GM23338 (cell line): ENCODE results near the gene CRYL1. TPM values are rescaled to one million over a fixed set of nuclear protein-coding genes. Genes with fewer than 3 reads are reported as not detected.

ENCODE experiments used
- ATAC-seq: fragments of 200-7000 bp; cut with Tn5 transposase; 3 replicates; pipeline ENCODE4 v1.9.1; 2020
- DNase-seq: peaks from one replicate; pipeline ENCODE4 v3.0.0-alpha.2; 2015; ENCODE audit warnings: low spot score
- H2AFZ ChIP-seq: fragments of 200-600 bp; sonication (generic); 2 replicates; pipeline ENCODE4 v1.8.0; 2016; ENCODE audit warnings: antibody characterized with exemption, mild to moderate bottlenecking, moderate library complexity
- H3F3A ChIP-seq: fragments of 200-600 bp; sonication (generic); replicated peaks from 2 replicates; pipeline ENCODE4 v1.8.0; 2017; ENCODE audit warnings: antibody characterized with exemption, mixed run types, low read depth
- H3K27ac ChIP-seq: fragments of 200-600 bp; sonication (generic); 2 replicates; pipeline ENCODE4 v1.6.1; 2016; ENCODE audit warnings: low read depth
- H3K27me3 ChIP-seq: fragments of 200-600 bp; sonication (generic); 2 replicates; pipeline ENCODE4 v1.8.0; 2016; ENCODE audit warnings: mild to moderate bottlenecking, mixed run types, moderate library complexity; ENCODE audit not compliant: insufficient read depth
- H3K36me3 ChIP-seq: fragments of 200-600 bp; sonication (generic); 2 replicates; pipeline ENCODE4 v1.8.0; 2016; ENCODE audit warnings: mild to moderate bottlenecking; ENCODE audit not compliant: insufficient read depth
- H3K4me1 ChIP-seq: fragments of 200-600 bp; sonication (generic); 2 replicates; pipeline ENCODE4 v1.8.0; 2016; ENCODE audit warnings: mild to moderate bottlenecking, moderate library complexity; ENCODE audit not compliant: insufficient read depth
- H3K4me2 ChIP-seq: fragments of 200-600 bp; sonication (generic); 2 replicates; pipeline ENCODE4 v1.7.1; 2017; ENCODE audit warnings: mixed run types
- H3K4me3 ChIP-seq: fragments of 200-600 bp; sonication (generic); 2 replicates; pipeline ENCODE4 v1.6.1; 2016; ENCODE audit warnings: mixed run types
- H3K79me2 ChIP-seq: fragments of 200-600 bp; sonication (generic); replicated peaks from 2 replicates; pipeline ENCODE4 v1.8.0; 2017; ENCODE audit warnings: mild to moderate bottlenecking; ENCODE audit not compliant: insufficient read depth
- H3K9me2 ChIP-seq: fragments of 200-600 bp; sonication (generic); 2 replicates; pipeline ENCODE4 v1.8.0; 2017; ENCODE audit not compliant: insufficient read depth
- H4K20me1 ChIP-seq: fragments of 200-600 bp; sonication (generic); replicated peaks from 2 replicates; pipeline ENCODE4 v1.8.0; 2017; ENCODE audit warnings: mild to moderate bottlenecking; ENCODE audit not compliant: insufficient read depth
- H3K27ac Mint-ChIP-seq: 2 replicates; pipeline ENCODE4 v1.8.0; 2020; ENCODE audit warnings: inconsistent platforms, mild to moderate bottlenecking, moderate library complexity, mixed read lengths
- H3K27me3 Mint-ChIP-seq: 3 replicates; pipeline ENCODE4 v1.8.0; 2022; ENCODE audit warnings: low read depth, mild to moderate bottlenecking, moderate library complexity, mixed read lengths, inconsistent platforms; ENCODE audit not compliant: insufficient read depth, poor library complexity
- H3K36me3 Mint-ChIP-seq: 3 replicates; pipeline ENCODE4 v1.8.0; 2021; ENCODE audit warnings: low read depth, mild to moderate bottlenecking, inconsistent platforms, moderate library complexity, mixed read lengths
- H3K4me1 Mint-ChIP-seq: 3 replicates; pipeline ENCODE4 v1.8.0; 2020; ENCODE audit warnings: mild to moderate bottlenecking, inconsistent platforms, mixed read lengths
- H3K4me3 Mint-ChIP-seq: 3 replicates; pipeline ENCODE4 v1.8.0; 2021; ENCODE audit warnings: moderate library complexity, mild to moderate bottlenecking, inconsistent platforms, mixed read lengths
- H3K9me3 Mint-ChIP-seq: 3 replicates; pipeline ENCODE4 v1.8.0; 2020; ENCODE audit warnings: moderate library complexity, mild to moderate bottlenecking, inconsistent platforms, mixed read lengths
- EZH2phosphoT487 ChIP-seq: fragments of 200-600 bp; sonication (generic); IDR thresholded peaks from one replicate; pipeline ENCODE4 v1.8.1; 2018; ENCODE audit warnings: antibody characterized with exemption; ENCODE audit not compliant: unreplicated experiment
- NANOG ChIP-seq: IDR thresholded peaks from 2 replicates; pipeline ENCODE4 v1.6.1; 2016; ENCODE audit warnings: antibody characterized with exemption, borderline replicate concordance
- ZNF114 ChIP-seq: fragments of 250-450 bp; sonication (Bioruptor Pico); IDR thresholded peaks from 2 replicates; pipeline ENCODE4 v1.5.0; 2020; ENCODE audit warnings: mild to moderate bottlenecking, moderate library complexity
- ZNF331 ChIP-seq: fragments of 250-450 bp; sonication (Bioruptor Pico); IDR thresholded peaks from 2 replicates; pipeline ENCODE4 v1.5.0; 2020; ENCODE audit warnings: low read depth, mild to moderate bottlenecking, moderate library complexity
- polyA plus RNA-seq: library from polyadenylated mRNA; unstranded; fragments of >200 nt; fragmentation: Nextera tagmentation; extraction: Ambion mirVana; gene quantifications from 2 replicates; pipeline ENCODE4 v1.2.1, GENCODE V29; 2016
- total RNA-seq: library from RNA; depleted of rRNA; stranded (reverse); fragments of >200 nt; shearing (Covaris generic); gene quantifications from 2 replicates; pipeline ENCODE4 v1.2.3, GENCODE V29; 2014
- TF ChIP-seq, protein P1 (sequence below): fragments of 250-450 bp; sonication (Bioruptor Pico); IDR thresholded peaks from 2 replicates; pipeline ENCODE4 v1.5.0; 2020; ENCODE audit warnings: mild to moderate bottlenecking, moderate library complexity
- TF ChIP-seq, protein P2 (sequence below): IDR thresholded peaks from 2 replicates; pipeline ENCODE4 v1.6.1; 2016; ENCODE audit warnings: antibody characterized with exemption
- TF ChIP-seq, protein P3 (sequence below), 2 experiments: fragments of 200-600 bp in 1 of 2; sonication (generic) in 1 of 2; conservative IDR thresholded peaks; 2 replicates each; pipeline versions ENCODE4 v1.5.1 to v1.6.1; 2016 to 2017; ENCODE audit warnings: antibody characterized with exemption in 2 of 2, low read depth in 2 of 2, mild to moderate bottlenecking in 2 of 2, moderate library complexity in 1 of 2

The CRYL1 gene
- total and polyA plus RNA-seq, 2 experiments from 2014 or later, result 2.2 to 2.6 TPM

DNA sequence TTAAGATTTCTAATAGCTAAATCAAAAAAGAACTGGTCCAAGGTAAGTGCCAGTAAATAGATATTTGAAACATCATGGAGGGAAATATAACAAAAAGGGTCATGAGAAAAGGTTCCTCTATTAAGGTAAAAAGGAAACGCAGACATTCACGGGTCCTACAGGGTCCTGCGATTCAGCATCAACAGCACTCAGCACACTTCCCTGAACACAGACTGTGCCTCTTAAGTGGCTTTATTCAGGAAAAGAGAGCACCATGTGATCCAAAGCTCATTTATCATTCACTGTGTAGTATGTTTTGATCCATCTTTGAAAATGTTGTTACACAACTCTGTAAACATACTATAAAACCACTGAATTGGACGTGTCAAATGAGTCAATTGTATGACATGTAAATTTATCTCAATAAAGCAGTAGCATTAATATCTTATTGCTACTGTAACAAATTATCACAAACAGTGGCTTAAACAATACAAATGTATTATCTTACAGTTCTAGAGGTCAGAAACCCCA, 33.7 kb downstream of the CRYL1 start:
- no peaks in the 10 kb centered on the region for H4K20me1 ChIP-seq
- no peak for DNase-seq
- H3K36me3 ChIP-seq, result no peaks in the 10 kb centered on the region
- no peaks in the 10 kb centered on the region for H3K79me2 ChIP-seq
- no peak overlapping the region for H2AFZ ChIP-seq
- Mint-ChIP-seq H3K27me3 (peaks cover 3% of the 10 kb centered on the region), H3K4me1 (peaks cover 8% of the 10 kb centered on the region), H3K36me3 (no peaks in the 10 kb centered on the region), H3K9me3 (no peaks in the 10 kb centered on the region), H3K4me3 (no peak overlapping the region), H3K27ac (no peak overlapping the region)
- no peaks in the 10 kb centered on the region for H3K4me1 ChIP-seq
- TF ChIP-seq NANOG (no peak), EZH2phosphoT487 (no peak), ZNF331 (CRISPR knock-in tag) (no peak), ZNF114 (CRISPR knock-in tag) (no peak)
- TF ChIP-seq, protein P1, sequence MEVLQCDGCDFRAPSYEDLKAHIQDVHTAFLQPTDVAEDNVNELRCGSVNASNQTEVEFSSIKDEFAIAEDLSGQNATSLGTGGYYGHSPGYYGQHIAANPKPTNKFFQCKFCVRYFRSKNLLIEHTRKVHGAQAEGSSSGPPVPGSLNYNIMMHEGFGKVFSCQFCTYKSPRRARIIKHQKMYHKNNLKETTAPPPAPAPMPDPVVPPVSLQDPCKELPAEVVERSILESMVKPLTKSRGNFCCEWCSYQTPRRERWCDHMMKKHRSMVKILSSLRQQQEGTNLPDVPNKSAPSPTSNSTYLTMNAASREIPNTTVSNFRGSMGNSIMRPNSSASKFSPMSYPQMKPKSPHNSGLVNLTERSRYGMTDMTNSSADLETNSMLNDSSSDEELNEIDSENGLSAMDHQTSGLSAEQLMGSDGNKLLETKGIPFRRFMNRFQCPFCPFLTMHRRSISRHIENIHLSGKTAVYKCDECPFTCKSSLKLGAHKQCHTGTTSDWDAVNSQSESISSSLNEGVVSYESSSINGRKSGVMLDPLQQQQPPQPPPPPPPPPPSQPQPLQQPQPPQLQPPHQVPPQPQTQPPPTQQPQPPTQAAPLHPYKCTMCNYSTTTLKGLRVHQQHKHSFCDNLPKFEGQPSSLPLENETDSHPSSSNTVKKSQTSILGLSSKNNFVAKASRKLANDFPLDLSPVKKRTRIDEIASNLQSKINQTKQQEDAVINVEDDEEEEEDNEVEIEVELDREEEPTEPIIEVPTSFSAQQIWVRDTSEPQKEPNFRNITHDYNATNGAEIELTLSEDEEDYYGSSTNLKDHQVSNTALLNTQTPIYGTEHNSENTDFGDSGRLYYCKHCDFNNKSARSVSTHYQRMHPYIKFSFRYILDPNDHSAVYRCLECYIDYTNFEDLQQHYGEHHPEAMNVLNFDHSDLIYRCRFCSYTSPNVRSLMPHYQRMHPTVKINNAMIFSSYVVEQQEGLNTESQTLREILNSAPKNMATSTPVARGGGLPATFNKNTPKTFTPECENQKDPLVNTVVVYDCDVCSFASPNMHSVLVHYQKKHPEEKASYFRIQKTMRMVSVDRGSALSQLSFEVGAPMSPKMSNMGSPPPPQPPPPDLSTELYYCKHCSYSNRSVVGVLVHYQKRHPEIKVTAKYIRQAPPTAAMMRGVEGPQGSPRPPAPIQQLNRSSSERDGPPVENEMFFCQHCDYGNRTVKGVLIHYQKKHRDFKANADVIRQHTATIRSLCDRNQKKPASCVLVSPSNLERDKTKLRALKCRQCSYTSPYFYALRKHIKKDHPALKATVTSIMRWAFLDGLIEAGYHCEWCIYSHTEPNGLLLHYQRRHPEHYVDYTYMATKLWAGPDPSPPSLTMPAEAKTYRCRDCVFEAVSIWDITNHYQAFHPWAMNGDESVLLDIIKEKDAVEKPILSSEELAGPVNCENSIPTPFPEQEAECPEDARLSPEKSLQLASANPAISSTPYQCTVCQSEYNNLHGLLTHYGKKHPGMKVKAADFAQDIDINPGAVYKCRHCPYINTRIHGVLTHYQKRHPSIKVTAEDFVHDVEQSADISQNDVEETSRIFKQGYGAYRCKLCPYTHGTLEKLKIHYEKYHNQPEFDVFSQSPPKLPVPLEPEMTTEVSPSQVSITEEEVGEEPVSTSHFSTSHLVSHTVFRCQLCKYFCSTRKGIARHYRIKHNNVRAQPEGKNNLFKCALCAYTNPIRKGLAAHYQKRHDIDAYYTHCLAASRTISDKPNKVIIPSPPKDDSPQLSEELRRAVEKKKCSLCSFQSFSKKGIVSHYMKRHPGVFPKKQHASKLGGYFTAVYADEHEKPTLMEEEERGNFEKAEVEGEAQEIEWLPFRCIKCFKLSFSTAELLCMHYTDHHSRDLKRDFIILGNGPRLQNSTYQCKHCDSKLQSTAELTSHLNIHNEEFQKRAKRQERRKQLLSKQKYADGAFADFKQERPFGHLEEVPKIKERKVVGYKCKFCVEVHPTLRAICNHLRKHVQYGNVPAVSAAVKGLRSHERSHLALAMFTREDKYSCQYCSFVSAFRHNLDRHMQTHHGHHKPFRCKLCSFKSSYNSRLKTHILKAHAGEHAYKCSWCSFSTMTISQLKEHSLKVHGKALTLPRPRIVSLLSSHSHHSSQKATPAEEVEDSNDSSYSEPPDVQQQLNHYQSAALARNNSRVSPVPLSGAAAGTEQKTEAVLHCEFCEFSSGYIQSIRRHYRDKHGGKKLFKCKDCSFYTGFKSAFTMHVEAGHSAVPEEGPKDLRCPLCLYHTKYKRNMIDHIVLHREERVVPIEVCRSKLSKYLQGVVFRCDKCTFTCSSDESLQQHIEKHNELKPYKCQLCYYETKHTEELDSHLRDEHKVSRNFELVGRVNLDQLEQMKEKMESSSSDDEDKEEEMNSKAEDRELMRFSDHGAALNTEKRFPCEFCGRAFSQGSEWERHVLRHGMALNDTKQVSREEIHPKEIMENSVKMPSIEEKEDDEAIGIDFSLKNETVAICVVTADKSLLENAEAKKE (CRISPR knock-in tag), result no peak
- TF ChIP-seq, protein P2, sequence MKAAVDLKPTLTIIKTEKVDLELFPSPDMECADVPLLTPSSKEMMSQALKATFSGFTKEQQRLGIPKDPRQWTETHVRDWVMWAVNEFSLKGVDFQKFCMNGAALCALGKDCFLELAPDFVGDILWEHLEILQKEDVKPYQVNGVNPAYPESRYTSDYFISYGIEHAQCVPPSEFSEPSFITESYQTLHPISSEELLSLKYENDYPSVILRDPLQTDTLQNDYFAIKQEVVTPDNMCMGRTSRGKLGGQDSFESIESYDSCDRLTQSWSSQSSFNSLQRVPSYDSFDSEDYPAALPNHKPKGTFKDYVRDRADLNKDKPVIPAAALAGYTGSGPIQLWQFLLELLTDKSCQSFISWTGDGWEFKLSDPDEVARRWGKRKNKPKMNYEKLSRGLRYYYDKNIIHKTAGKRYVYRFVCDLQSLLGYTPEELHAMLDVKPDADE, result no peak
- TF ChIP-seq, protein P3, sequence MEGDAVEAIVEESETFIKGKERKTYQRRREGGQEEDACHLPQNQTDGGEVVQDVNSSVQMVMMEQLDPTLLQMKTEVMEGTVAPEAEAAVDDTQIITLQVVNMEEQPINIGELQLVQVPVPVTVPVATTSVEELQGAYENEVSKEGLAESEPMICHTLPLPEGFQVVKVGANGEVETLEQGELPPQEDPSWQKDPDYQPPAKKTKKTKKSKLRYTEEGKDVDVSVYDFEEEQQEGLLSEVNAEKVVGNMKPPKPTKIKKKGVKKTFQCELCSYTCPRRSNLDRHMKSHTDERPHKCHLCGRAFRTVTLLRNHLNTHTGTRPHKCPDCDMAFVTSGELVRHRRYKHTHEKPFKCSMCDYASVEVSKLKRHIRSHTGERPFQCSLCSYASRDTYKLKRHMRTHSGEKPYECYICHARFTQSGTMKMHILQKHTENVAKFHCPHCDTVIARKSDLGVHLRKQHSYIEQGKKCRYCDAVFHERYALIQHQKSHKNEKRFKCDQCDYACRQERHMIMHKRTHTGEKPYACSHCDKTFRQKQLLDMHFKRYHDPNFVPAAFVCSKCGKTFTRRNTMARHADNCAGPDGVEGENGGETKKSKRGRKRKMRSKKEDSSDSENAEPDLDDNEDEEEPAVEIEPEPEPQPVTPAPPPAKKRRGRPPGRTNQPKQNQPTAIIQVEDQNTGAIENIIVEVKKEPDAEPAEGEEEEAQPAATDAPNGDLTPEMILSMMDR (conservative IDR thresholded peaks at IDR 0.05; ENCODE audit: low read depth in 2 of 2), result no peak
- no peaks in the 10 kb centered on the region for H3K9me2 ChIP-seq
- H3F3A ChIP-seq, result no peaks in the 10 kb centered on the region
- no peak for ATAC-seq
- no peak overlapping the region for H3K4me2 ChIP-seq
- H3K4me3 ChIP-seq, result no peak overlapping the region
- H3K27ac ChIP-seq, result no peak overlapping the region
- H3K27me3 ChIP-seq, result no peaks in the 10 kb centered on the region
